Mononuclear cell (primary cell): ENCODE data around the gene SYCP2. TPM values are rescaled to one million over a fixed set of nuclear protein-coding genes. Genes with fewer than 3 reads are reported as not detected.
"Not testable (repeated sequence)": the region's sequence is repeated elsewhere in the genome, so short reads cannot be mapped to it uniquely, and the experiment has no call there.

ENCODE experiments used
- H3K27me3 ChIP-seq: 2 replicates; pipeline ENCODE4 v1.6.0; 2011; ENCODE audit warnings: low read length, control low read depth; ENCODE audit not compliant: insufficient read depth
- H3K4me1 ChIP-seq: 2 replicates; pipeline ENCODE4 v1.5.1; 2011; ENCODE audit warnings: mild to moderate bottlenecking, low read length, control low read depth; ENCODE audit not compliant: insufficient read depth
- H3K4me3 ChIP-seq: 2 replicates; pipeline ENCODE4 v1.5.1; 2011; ENCODE audit warnings: mild to moderate bottlenecking, low read length, moderate library complexity
- H3K9me3 ChIP-seq: 2 replicates; pipeline ENCODE4 v1.5.1; 2011; ENCODE audit warnings: low read depth, mild to moderate bottlenecking, control low read depth, low read length
- total RNA-seq: library from RNA; depleted of rRNA; stranded (reverse); fragments of >200 nt; gene quantifications from one replicate; pipeline ENCODE4 v1.2.3, GENCODE V29; 2012

SYCP2 gene
- total RNA-seq, result 1.8 TPM

GRCh38 chr20:59933296-59933848 lies at the start of gene SYCP2:
Gene SYCP2, minus strand, starts transcription at chr20:59933637. Its CDS starts 11,224 bp downstream, at chr20:59922413.
- no peaks in the 10 kb centered on the region for H3K27me3 ChIP-seq

GRCh38 chr20:59983076-59983475 lies 49.6 kb upstream of the SYCP2 start:
- H3K9me3 ChIP-seq, result no peaks in the 10 kb centered on the region
- no peaks in the 10 kb centered on the region for H3K27me3 ChIP-seq
- no peak overlapping the region for H3K4me3 ChIP-seq
- H3K4me1 ChIP-seq, result peaks cover 17% of the 10 kb centered on the region

More at GRCh38 chr20:59933296-59933848, at the start of gene SYCP2:
- Histone ChIP-seq H3K9me3 (no peaks in the 10 kb centered on the region), H3K4me3 (peak within 1 kb of the TSS; percentile 56), H3K4me1 (peaks cover 31% of the 10 kb centered on the region)

GRCh38 chr20:59977086-59977485 lies 43.6 kb upstream of the SYCP2 start:
- Histone ChIP-seq H3K27me3 (no peaks in the 10 kb centered on the region), H3K4me1 (peaks cover 9% of the 10 kb centered on the region), H3K4me3 (no peak overlapping the region), H3K9me3 (no peaks in the 10 kb centered on the region)

- H3K4me1 ChIP-seq, result peaks cover 9% of the 10 kb centered on the region
- no peaks in the 10 kb centered on the region for H3K9me3 ChIP-seq
- no peaks in the 10 kb centered on the region for H3K27me3 ChIP-seq
These were observed 42.8 kb upstream of the SYCP2 start for GRCh38 chr20:59976156-59976782.

GRCh38 chr20:59972037-59972801 lies 38.8 kb upstream of the SYCP2 start:
- Histone ChIP-seq H3K27me3 (no peaks in the 10 kb centered on the region), H3K9me3 (no peaks in the 10 kb centered on the region), H3K4me1 (peaks cover 9% of the 10 kb centered on the region), H3K4me3 (no peak overlapping the region)

More at GRCh38 chr20:59976156-59976782, 42.8 kb upstream of the SYCP2 start:
- H3K4me3 ChIP-seq, result no peak overlapping the region

- Histone ChIP-seq H3K27me3 (no peaks in the 10 kb centered on the region), H3K4me3 (no peak overlapping the region), H3K9me3 (no peaks in the 10 kb centered on the region), H3K4me1 (peaks cover 9% of the 10 kb centered on the region)
These were observed 38.0 kb upstream of the SYCP2 start for GRCh38 chr20:59971428-59971827.

GRCh38 chr20:59966428-59966827 lies 33.0 kb upstream of the SYCP2 start:
- H3K4me1 ChIP-seq, result no peaks in the 10 kb centered on the region
- H3K27me3 ChIP-seq, result no peaks in the 10 kb centered on the region
- H3K4me3 ChIP-seq, result no peak overlapping the region
- no peaks in the 10 kb centered on the region for H3K9me3 ChIP-seq

- Histone ChIP-seq H3K27me3 (no peaks in the 10 kb centered on the region), H3K4me3 (no peak overlapping the region), H3K4me1 (no peaks in the 10 kb centered on the region), H3K9me3 (no peaks in the 10 kb centered on the region)
These were observed 28.7 kb upstream of the SYCP2 start for GRCh38 chr20:59962155-59962554.

- Histone ChIP-seq H3K4me1 (no peaks in the 10 kb centered on the region), H3K9me3 (no peaks in the 10 kb centered on the region)
These were observed 28.0 kb upstream of the SYCP2 start for GRCh38 chr20:59961423-59961822.

GRCh38 chr20:59958626-59959025 lies 25.2 kb upstream of the SYCP2 start:
- Histone ChIP-seq H3K9me3 (no peaks in the 10 kb centered on the region), H3K4me3 (no peak overlapping the region), H3K27me3 (no peaks in the 10 kb centered on the region), H3K4me1 (no peaks in the 10 kb centered on the region)

More at GRCh38 chr20:59961423-59961822, 28.0 kb upstream of the SYCP2 start:
- no peak overlapping the region for H3K4me3 ChIP-seq
- no peaks in the 10 kb centered on the region for H3K27me3 ChIP-seq

- H3K4me3 ChIP-seq, result no peak within 1 kb of the TSS
These were observed 24.7 kb upstream of the SYCP2 start, which contains the start of gene CDH26 for GRCh38 chr20:59958123-59958522. Gene CDH26, plus strand, starts transcription at chr20:59958423. Its CDS starts 304 bp downstream, at chr20:59958727.

GRCh38 chr20:59957568-59957967 lies 24.1 kb upstream of the SYCP2 start:
- not testable (repeated sequence) for H3K27me3 ChIP-seq, H3K9me3 ChIP-seq, H3K4me1 ChIP-seq, H3K4me3 ChIP-seq

More at GRCh38 chr20:59958123-59958522, 24.7 kb upstream of the SYCP2 start, which contains the start of gene CDH26:
- Histone ChIP-seq H3K27me3 (no peaks in the 10 kb centered on the region), H3K4me1 (no peaks in the 10 kb centered on the region), H3K9me3 (no peaks in the 10 kb centered on the region)

- no peak overlapping the region for H3K4me3 ChIP-seq
- H3K4me1 ChIP-seq, result no peaks in the 10 kb centered on the region
- H3K9me3 ChIP-seq, result no peaks in the 10 kb centered on the region
- H3K27me3 ChIP-seq, result no peaks in the 10 kb centered on the region
These were observed 21.8 kb upstream of the SYCP2 start for GRCh38 chr20:59955131-59955796.

- Histone ChIP-seq H3K27me3 (no peaks in the 10 kb centered on the region), H3K4me1 (no peaks in the 10 kb centered on the region), H3K4me3 (no peak overlapping the region), H3K9me3 (no peaks in the 10 kb centered on the region)
These were observed 21.3 kb upstream of the SYCP2 start for GRCh38 chr20:59954718-59955117.

- H3K4me1 ChIP-seq, result peaks cover 6% of the 10 kb centered on the region
- H3K9me3 ChIP-seq, result no peaks in the 10 kb centered on the region
- no peak overlapping the region for H3K4me3 ChIP-seq
- no peaks in the 10 kb centered on the region for H3K27me3 ChIP-seq
These were observed 16.5 kb upstream of the SYCP2 start for GRCh38 chr20:59949911-59950310.
